ENCODE data around the gene CDH23.

The CDH23 gene

GRCh38 chr10:71830726-71831125 is 434.0 kb downstream of the CDH23 start:
- Histone ChIP-seq H3K4me2 (ENCODE audit: low read length) (peak overlapping the region; percentile 36), H4K91ac (ENCODE audit: low read depth, low read length) (no peak overlapping the region), H2AK5ac (ENCODE audit: low read length) (no peak overlapping the region), H3K9ac (ENCODE audit: low read length) (no peak overlapping the region), H3K27ac (ENCODE audit: low read depth, low read length) (peak overlapping the region; percentile 75), H3K27me3 (ENCODE audit: insufficient read depth, low read length) (no peaks in the 10 kb centered on the region), H2BK5ac (ENCODE audit: low read depth, low read length, poor library complexity) (no peak overlapping the region), H3K14ac (ENCODE audit: low read length) (no peak overlapping the region), H4K8ac (ENCODE audit: low read depth, low read length) (no peak overlapping the region), H4K12ac (ENCODE audit: low read depth, low read length) (no peak overlapping the region), H2BK12ac (ENCODE audit: low read length) (no peak overlapping the region), H3K9me3 (ENCODE audit: insufficient read depth, low read depth, low read length) (peaks cover 2% of the 10 kb centered on the region), H3K36me3 (ENCODE audit: control insufficient read depth in 1 of 2, insufficient read depth in 2 of 2, low read length in 2 of 2) (peaks cover 32 to 52% of the 10 kb centered on the region in 2 experiments), H3K23ac (ENCODE audit: low read length) (no peak overlapping the region), H3K79me1 (ENCODE audit: low read length) (peaks cover 7% of the 10 kb centered on the region), H3K4me1 (ENCODE audit: control insufficient read depth in 1 of 2, insufficient read depth in 2 of 2, low read length in 2 of 2) (peaks cover 25% of the 10 kb centered on the region in 2 experiments), H3K79me2 (ENCODE audit: control insufficient read depth, insufficient read depth, low read length, poor library complexity) (peaks cover 12% of the 10 kb centered on the region), H3K4me3 (ENCODE audit: low read depth, low read length) (no peak overlapping the region), H3K18ac (ENCODE audit: low read length) (no peak overlapping the region), H3K4ac (ENCODE audit: low read depth, low read length) (no peak overlapping the region), H2AFZ (ENCODE audit: insufficient read depth, low read length, poor library complexity) (no peak overlapping the region), H2BK120ac (ENCODE audit: insufficient read depth, low read length, poor library complexity) (no peak overlapping the region)
- DNase-seq: peak; percentile 83 to 87
- WGBS (ENCODE audit: extremely low coverage, insufficient coverage, insufficient read length): no CpG with 5 or more reads among the region's 4 CpGs

GRCh38 chr10:71831646-71832552 is 435.2 kb downstream of the CDH23 start:
- H3K4me1 ChIP-seq (ENCODE audit: control insufficient read depth in 1 of 2, insufficient read depth in 2 of 2, low read length in 2 of 2): peaks cover 35 to 36% of the 10 kb centered on the region in 2 experiments
- peaks cover 2% of the 10 kb centered on the region for H3K9me3 ChIP-seq (ENCODE audit: insufficient read depth, low read depth, low read length)
- H3K4me2 ChIP-seq (ENCODE audit: low read length): no peak overlapping the region
- H3K27ac ChIP-seq (ENCODE audit: low read depth, low read length): peak overlapping the region; percentile 75
- no peak overlapping the region for H2AFZ ChIP-seq (ENCODE audit: insufficient read depth, low read length, poor library complexity)
- H3K27me3 ChIP-seq (ENCODE audit: insufficient read depth, low read length): no peaks in the 10 kb centered on the region
- H4K12ac ChIP-seq (ENCODE audit: low read depth, low read length): no peak overlapping the region
- peak in 1 of 2 donors; percentile 45 for DNase-seq
- peak overlapping the region; percentile 29 for H3K4ac ChIP-seq (ENCODE audit: low read depth, low read length)
- no peak overlapping the region for H2AK5ac ChIP-seq (ENCODE audit: low read length)
- H2BK120ac ChIP-seq (ENCODE audit: insufficient read depth, low read length, poor library complexity): no peak overlapping the region
- peak overlapping the region; percentile 34 for H3K18ac ChIP-seq (ENCODE audit: low read length)
- H3K23ac ChIP-seq (ENCODE audit: low read length): no peak overlapping the region
- H3K79me2 ChIP-seq (ENCODE audit: control insufficient read depth, insufficient read depth, low read length, poor library complexity): peaks cover 19% of the 10 kb centered on the region
- peak overlapping the region; percentile 36 for H3K14ac ChIP-seq (ENCODE audit: low read length)
- H3K4me3 ChIP-seq (ENCODE audit: low read depth, low read length): no peak overlapping the region
- H3K79me1 ChIP-seq (ENCODE audit: low read length): peaks cover 13% of the 10 kb centered on the region
- peak overlapping the region; percentile 24 for H4K91ac ChIP-seq (ENCODE audit: low read depth, low read length)
- no CpG with 5 or more reads among the region's 19 CpGs for WGBS (ENCODE audit: extremely low coverage, insufficient coverage, insufficient read length)
- no peak overlapping the region for H4K8ac ChIP-seq (ENCODE audit: low read depth, low read length)
- H3K9ac ChIP-seq (ENCODE audit: low read length): no peak overlapping the region
- peaks cover 28 to 45% of the 10 kb centered on the region in 2 experiments for H3K36me3 ChIP-seq (ENCODE audit: control insufficient read depth in 1 of 2, insufficient read depth in 2 of 2, low read length in 2 of 2)
- H2BK12ac ChIP-seq (ENCODE audit: low read length): peak overlapping the region; percentile 34
- H2BK5ac ChIP-seq (ENCODE audit: low read depth, low read length, poor library complexity): peak overlapping the region; percentile 18

- WGBS (ENCODE audit: extremely low coverage, insufficient coverage, insufficient read length): no CpG with 5 or more reads among the region's 5 CpGs
- Histone ChIP-seq H2BK12ac (ENCODE audit: low read length) (no peak overlapping the region), H3K4me1 (ENCODE audit: control insufficient read depth in 1 of 2, insufficient read depth in 2 of 2, low read length in 2 of 2) (peaks cover 45 to 47% of the 10 kb centered on the region in 2 experiments), H3K79me2 (ENCODE audit: control insufficient read depth, insufficient read depth, low read length, poor library complexity) (peaks cover 24% of the 10 kb centered on the region), H3K27ac (ENCODE audit: low read depth, low read length) (no peak overlapping the region), H2BK120ac (ENCODE audit: insufficient read depth, low read length, poor library complexity) (no peak overlapping the region), H3K4me3 (ENCODE audit: low read depth, low read length) (no peak overlapping the region), H3K79me1 (ENCODE audit: low read length) (peaks cover 19% of the 10 kb centered on the region), H3K23ac (ENCODE audit: low read length) (no peak overlapping the region), H3K9ac (ENCODE audit: low read length) (no peak overlapping the region), H2AFZ (ENCODE audit: insufficient read depth, low read length, poor library complexity) (no peak overlapping the region), H4K12ac (ENCODE audit: low read depth, low read length) (no peak overlapping the region), H2AK5ac (ENCODE audit: low read length) (no peak overlapping the region), H3K9me3 (ENCODE audit: insufficient read depth, low read depth, low read length) (peaks cover 2% of the 10 kb centered on the region), H3K18ac (ENCODE audit: low read length) (no peak overlapping the region), H3K27me3 (ENCODE audit: insufficient read depth, low read length) (no peaks in the 10 kb centered on the region), H3K36me3 (ENCODE audit: control insufficient read depth in 1 of 2, insufficient read depth in 2 of 2, low read length in 2 of 2) (peaks cover 27 to 41% of the 10 kb centered on the region in 2 experiments), H4K91ac (ENCODE audit: low read depth, low read length) (no peak overlapping the region), H2BK5ac (ENCODE audit: low read depth, low read length, poor library complexity) (no peak overlapping the region), H3K14ac (ENCODE audit: low read length) (no peak overlapping the region), H3K4ac (ENCODE audit: low read depth, low read length) (peak overlapping the region; percentile 68), H4K8ac (ENCODE audit: low read depth, low read length) (no peak overlapping the region), H3K4me2 (ENCODE audit: low read length) (no peak overlapping the region)
- no peak for DNase-seq
These were observed 436.2 kb downstream of the CDH23 start for GRCh38 chr10:71832967-71833366.

GRCh38 chr10:71833451-71834342 is 437.0 kb downstream of the CDH23 start:
- Histone ChIP-seq H3K9ac (ENCODE audit: low read length) (no peak overlapping the region), H3K27ac (ENCODE audit: low read depth, low read length) (no peak overlapping the region), H3K4me3 (ENCODE audit: low read depth, low read length) (no peak overlapping the region), H3K79me2 (ENCODE audit: control insufficient read depth, insufficient read depth, low read length, poor library complexity) (peaks cover 24% of the 10 kb centered on the region), H2AFZ (ENCODE audit: insufficient read depth, low read length, poor library complexity) (no peak overlapping the region), H3K79me1 (ENCODE audit: low read length) (peaks cover 21% of the 10 kb centered on the region), H3K4me2 (ENCODE audit: low read length) (no peak overlapping the region), H3K9me3 (ENCODE audit: insufficient read depth, low read depth, low read length) (peaks cover 1% of the 10 kb centered on the region), H3K23ac (ENCODE audit: low read length) (no peak overlapping the region), H2AK5ac (ENCODE audit: low read length) (peak overlapping the region; percentile 71), H3K36me3 (ENCODE audit: control insufficient read depth in 1 of 2, insufficient read depth in 2 of 2, low read length in 2 of 2) (peaks cover 24 to 34% of the 10 kb centered on the region in 2 experiments), H2BK120ac (ENCODE audit: insufficient read depth, low read length, poor library complexity) (no peak overlapping the region), H4K91ac (ENCODE audit: low read depth, low read length) (no peak overlapping the region), H3K14ac (ENCODE audit: low read length) (no peak overlapping the region), H4K8ac (ENCODE audit: low read depth, low read length) (no peak overlapping the region), H3K27me3 (ENCODE audit: insufficient read depth, low read length) (no peaks in the 10 kb centered on the region), H3K4ac (ENCODE audit: low read depth, low read length) (peak overlapping the region; percentile 87), H3K4me1 (ENCODE audit: control insufficient read depth in 1 of 2, insufficient read depth in 2 of 2, low read length in 2 of 2) (peaks cover 52 to 54% of the 10 kb centered on the region in 2 experiments), H3K18ac (ENCODE audit: low read length) (peak overlapping the region; percentile 37), H2BK12ac (ENCODE audit: low read length) (peak overlapping the region; percentile 41), H4K12ac (ENCODE audit: low read depth, low read length) (peak overlapping the region; percentile 27), H2BK5ac (ENCODE audit: low read depth, low read length, poor library complexity) (peak overlapping the region; percentile 16)
- DNase-seq: no peak
- no CpG with 5 or more reads among the region's 8 CpGs for WGBS (ENCODE audit: extremely low coverage, insufficient coverage, insufficient read length)
